Measurements from ENCODE around the gene ZNF710. TPM values are rescaled to one million over a fixed set of nuclear protein-coding genes. Genes with fewer than 3 reads are reported as not detected.

Gene ZNF710
- total and polyA plus RNA-seq, 2 of the 8 experiments (the other 6 are each of a cell fraction or from before 2014, with no cell fraction given): 10.5 to 24.0 TPM

DNA sequence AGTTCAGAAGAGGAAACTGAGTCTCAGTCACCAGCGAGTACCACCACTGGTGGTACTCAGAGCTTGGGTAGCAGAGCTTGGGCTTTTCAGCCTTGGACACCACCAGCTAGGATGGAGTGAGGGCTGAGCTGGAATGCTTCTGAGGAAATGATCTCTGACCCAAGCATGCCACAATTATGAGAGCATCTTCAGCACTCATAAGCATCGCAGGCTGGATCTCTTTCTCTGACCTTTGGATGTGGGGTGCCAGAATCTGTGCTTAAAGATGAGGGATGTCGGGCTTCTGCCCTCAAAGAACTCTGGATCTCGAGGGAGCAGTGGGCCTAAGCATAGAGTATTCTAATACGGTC, 36.4 kb downstream of the ZNF710 start:
- Histone ChIP-seq H3K18ac (ENCODE audit: extremely low read depth, low read length) (no peak overlapping the region; the same call in 1 of the 2 replicates), H3K23me2 (ENCODE audit: low read depth, low read length) (peaks cover 2% of the 10 kb centered on the region; the same call in 1 of the 2 replicates), H3K27me3 (replicated peaks in 1 of 4; ENCODE audit: control insufficient read depth in 3 of 4, extremely low read depth in 1 of 4, insufficient read depth in 3 of 4, low read length in 3 of 4) (no peaks in the 10 kb centered on the region), H3K4ac (replicated peaks; ENCODE audit: insufficient read length, low read depth, low read length) (no peak overlapping the region), H2AFZ (ENCODE audit: low read length) (no peak overlapping the region), H4K91ac (replicated peaks; ENCODE audit: insufficient read length, low read length) (no peak overlapping the region), H2BK20ac (ENCODE audit: low read length) (no peak overlapping the region), H3K27ac (ENCODE audit: low read depth, low read length) (no peak overlapping the region), H4K8ac (ENCODE audit: extremely low read depth, insufficient read depth, low read length) (no peak overlapping the region), H3K9me3 (ENCODE audit: insufficient read depth in 2 of 2, low read depth in 1 of 2, low read length in 1 of 2) (no peaks in the 10 kb centered on the region), H3K23ac (ENCODE audit: insufficient read length) (peak overlapping the region; percentile 12), H2BK120ac (replicated peaks; ENCODE audit: low read depth, low read length) (no peak overlapping the region), H3K56ac (replicated peaks; ENCODE audit: insufficient read length, low read depth, low read length) (no peak overlapping the region), H4K5ac (ENCODE audit: insufficient read length, low read depth, low read length) (no peak overlapping the region), H2BK5ac (ENCODE audit: low read depth, low read length) (no peak overlapping the region), H3K79me2 (ENCODE audit: control insufficient read depth in 1 of 2, insufficient read depth in 2 of 2, low read length in 2 of 2) (no peaks in the 10 kb centered on the region), H3K4me1 (replicated peaks in 1 of 4; ENCODE audit: control insufficient read depth in 3 of 4, insufficient read depth in 4 of 4, low read length in 3 of 4) (peaks cover 0 to 30% (median 6%) of the 10 kb centered on the region in 4 experiments; a peak in 4 of 7 replicates), H4K20me1 (replicated peaks in 1 of 2; ENCODE audit: control insufficient read depth in 1 of 2, insufficient read depth in 2 of 2, low read length in 2 of 2) (peaks cover 0 to 3% of the 10 kb centered on the region in 2 experiments), H3K36me3 (ENCODE audit: control insufficient read depth in 2 of 4, insufficient read depth in 4 of 4, low read length in 3 of 4) (no peaks in the 10 kb centered on the region), H3K4me3 (ENCODE audit: extremely low read depth in 1 of 4, insufficient read depth in 2 of 4, low read depth in 3 of 4, low read length in 4 of 4) (no peak overlapping the region), H2BK15ac (ENCODE audit: low read length) (no peak overlapping the region), H3K9ac (replicated peaks in 1 of 4; ENCODE audit: extremely low read depth in 1 of 4, low read depth in 3 of 4, low read length in 3 of 4) (no peak overlapping the region), H2BK12ac (ENCODE audit: low read depth, low read length) (no peak overlapping the region), H3K4me2 (ENCODE audit: insufficient read depth in 1 of 2, low read depth in 2 of 2, low read length in 2 of 2) (no peak overlapping the region), H2AK5ac (ENCODE audit: low read depth, low read length) (no peak overlapping the region), H3K79me1 (ENCODE audit: low read depth, low read length) (peaks cover 7% of the 10 kb centered on the region), H3K14ac (ENCODE audit: insufficient read length) (no peak overlapping the region)
- ChIA-PET CTCF (ENCODE audit: partially characterized antibody) (interaction anchor here (1.0 to 1.6 kb wide), 2 partner anchors 36 to 49 kb away, joined by 5 to 6 read pairs; partner anchors contain the start of gene ZNF710), POLR2A (ENCODE audit: partially characterized antibody) (interaction anchor here (1.1 kb wide), 1 partner anchor 25 kb away, joined by 3 read pairs; no protein-coding TSS in a partner anchor)
- TF ChIP-seq HDAC6 (IDR thresholded peaks at IDR 0.05; ENCODE audit: low read depth, low read length): no peak
- TF ChIP-seq, protein P1, sequence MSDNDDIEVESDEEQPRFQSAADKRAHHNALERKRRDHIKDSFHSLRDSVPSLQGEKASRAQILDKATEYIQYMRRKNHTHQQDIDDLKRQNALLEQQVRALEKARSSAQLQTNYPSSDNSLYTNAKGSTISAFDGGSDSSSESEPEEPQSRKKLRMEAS (IDR thresholded peaks at IDR 0.05): no peak
- no peak for TF ChIP-seq SAP30 (IDR thresholded peaks at IDR 0.05; ENCODE audit: insufficient read depth, insufficient replicate concordance, low read length)
- TF ChIP-seq, protein P2, sequence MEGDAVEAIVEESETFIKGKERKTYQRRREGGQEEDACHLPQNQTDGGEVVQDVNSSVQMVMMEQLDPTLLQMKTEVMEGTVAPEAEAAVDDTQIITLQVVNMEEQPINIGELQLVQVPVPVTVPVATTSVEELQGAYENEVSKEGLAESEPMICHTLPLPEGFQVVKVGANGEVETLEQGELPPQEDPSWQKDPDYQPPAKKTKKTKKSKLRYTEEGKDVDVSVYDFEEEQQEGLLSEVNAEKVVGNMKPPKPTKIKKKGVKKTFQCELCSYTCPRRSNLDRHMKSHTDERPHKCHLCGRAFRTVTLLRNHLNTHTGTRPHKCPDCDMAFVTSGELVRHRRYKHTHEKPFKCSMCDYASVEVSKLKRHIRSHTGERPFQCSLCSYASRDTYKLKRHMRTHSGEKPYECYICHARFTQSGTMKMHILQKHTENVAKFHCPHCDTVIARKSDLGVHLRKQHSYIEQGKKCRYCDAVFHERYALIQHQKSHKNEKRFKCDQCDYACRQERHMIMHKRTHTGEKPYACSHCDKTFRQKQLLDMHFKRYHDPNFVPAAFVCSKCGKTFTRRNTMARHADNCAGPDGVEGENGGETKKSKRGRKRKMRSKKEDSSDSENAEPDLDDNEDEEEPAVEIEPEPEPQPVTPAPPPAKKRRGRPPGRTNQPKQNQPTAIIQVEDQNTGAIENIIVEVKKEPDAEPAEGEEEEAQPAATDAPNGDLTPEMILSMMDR (IDR thresholded peaks at IDR 0.05; ENCODE audit: control extremely low read depth in 1 of 3, insufficient read depth in 1 of 3, low read depth in 1 of 3, low read length in 3 of 3): no peak
- no peak for TF ChIP-seq CBX8 (IDR thresholded peaks at IDR 0.05; ENCODE audit: borderline replicate concordance, low read depth, low read length)
- TF ChIP-seq, protein P3, sequence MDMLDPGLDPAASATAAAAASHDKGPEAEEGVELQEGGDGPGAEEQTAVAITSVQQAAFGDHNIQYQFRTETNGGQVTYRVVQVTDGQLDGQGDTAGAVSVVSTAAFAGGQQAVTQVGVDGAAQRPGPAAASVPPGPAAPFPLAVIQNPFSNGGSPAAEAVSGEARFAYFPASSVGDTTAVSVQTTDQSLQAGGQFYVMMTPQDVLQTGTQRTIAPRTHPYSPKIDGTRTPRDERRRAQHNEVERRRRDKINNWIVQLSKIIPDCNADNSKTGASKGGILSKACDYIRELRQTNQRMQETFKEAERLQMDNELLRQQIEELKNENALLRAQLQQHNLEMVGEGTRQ (IDR thresholded peaks at IDR 0.05; ENCODE audit: low read length): no peak
- TF ChIP-seq PHF8 (conservative IDR thresholded peaks at IDR 0.05; ENCODE audit: low read depth, low read length): no peak
- 90% methylated on average over 5 of the region's 5 CpGs; no CpG with 5 or more reads in 1 of the 2 experiments for WGBS, 2 experiments (ENCODE audit: extremely low coverage in 1 of 2, insufficient coverage in 1 of 2, insufficient read length in 1 of 2, insufficient replicate concordance in 2 of 2, low coverage in 1 of 2, low lambda C conversion rate in 2 of 2, missing lambda C conversion rate in 1 of 2)
- DNase-seq (ENCODE audit: low read depth in 1 of 2, low spot score in 2 of 2): no peak
- FAIRE-seq: no peak

Data from H1 (cell line).